HCT116 (cell line): ENCODE results near the gene CDK8. TPM values are rescaled to one million over a fixed set of nuclear protein-coding genes. Genes with fewer than 3 reads are reported as not detected.
"Not testable (repeated sequence)": the region's sequence is repeated elsewhere in the genome, so short reads cannot be mapped to it uniquely, and the experiment has no call there.

Experiments used
- ATAC-seq: fragments of 200-7000 bp; cut with Tn5 transposase; 2 replicates; pipeline ENCODE4 v1.9.1; 2020; ENCODE audit warnings: mild to moderate bottlenecking, moderate library complexity
- BruUV-seq: library from RNA; stranded (reverse); fragments of 400-500 nt; replicated peaks from 2 replicates; lab custom pipeline; 2021; lab: Mats Ljungman, UMichigan
- CTCF ChIA-PET: fragments of 300-600 bp; sonication (Branson Sonifier 250); formaldehyde crosslinking; loops from one replicate; lab custom pipeline; 2021; ENCODE audit warnings: antibody characterized with exemption; lab: Charles Lee
- POLR2A ChIA-PET: fragments of 300-600, 350-600 bp; sonication (Branson Sonifier 250); formaldehyde crosslinking; loops from one replicate; lab custom pipeline; 2021; ENCODE audit warnings: antibody characterized with exemption; lab: Charles Lee
- RAD21 ChIA-PET, 2 experiments: fragments of 300-600 bp; sonication (Branson Sonifier 250); formaldehyde crosslinking; loops; one replicate each; lab custom pipeline; 2023; ENCODE audit warnings: low total read pairs in 2 of 2; ENCODE audit not compliant: uncharacterized antibody in 2 of 2, unreplicated experiment in 2 of 2, low non-redundant PET in 1 of 2; lab: Charles Lee
- DNase-seq: peaks from one replicate; pipeline ENCODE4 v3.0.0-alpha.2; 2010; ENCODE audit warnings: low read depth, low spot score
- H2AFZ ChIP-seq: fragments of 200-600 bp; shearing (Covaris generic), sonication (generic); 2 replicates; pipeline ENCODE4 v1.6.1; 2017; ENCODE audit warnings: low read depth, mixed run types, mixed read lengths, antibody characterized with exemption, low read length; ENCODE audit not compliant: poor library complexity, severe bottlenecking
- H3K27ac ChIP-seq: 2 replicates; pipeline ENCODE4 v1.5.1; 2012; ENCODE audit warnings: low read depth, low read length
- H3K27me3 ChIP-seq: fragments of 200-600 bp; sonication (generic); 2 replicates; pipeline ENCODE4 v1.6.1; 2016; ENCODE audit warnings: mixed run types, low read length, mixed read lengths; ENCODE audit not compliant: insufficient read depth
- H3K36me3 ChIP-seq, 2 experiments: fragments of 200-500 bp in 1 of 2; fragments of 200-600 bp in 1 of 2; sonication (Bioruptor generic) in 1 of 2; sonication (generic) in 1 of 2; 2 replicates each; pipeline versions ENCODE4 v1.5.1 to v1.6.1; 2014 to 2016; ENCODE audit warnings: low read length in 2 of 2, inconsistent platforms in 1 of 2, mixed read lengths in 1 of 2, mixed run types in 1 of 2; ENCODE audit not compliant: insufficient read depth in 2 of 2, control insufficient read depth in 1 of 2
- H3K4me1 ChIP-seq, 2 experiments: fragments of 200-600 bp in 1 of 2; sonication (generic) in 1 of 2; 2 replicates each; pipeline versions ENCODE4 v1.5.1 to v1.6.1; 2012 to 2017; ENCODE audit warnings: low read length in 2 of 2, inconsistent platforms in 1 of 2, mild to moderate bottlenecking in 1 of 2, mixed read lengths in 1 of 2, mixed run types in 1 of 2, moderate library complexity in 1 of 2; ENCODE audit not compliant: insufficient read depth in 2 of 2, control insufficient read depth in 1 of 2
- H3K4me2 ChIP-seq: fragments of 200-600 bp; sonication (generic); 2 replicates; pipeline ENCODE4 v1.6.1; 2017; ENCODE audit warnings: mixed run types, low read length, mixed read lengths
- H3K4me3 ChIP-seq, 2 experiments: fragments of 200-600 bp in 1 of 2; sonication (generic) in 1 of 2; replicated peaks in 1 of 2; 2 replicates each; pipeline ENCODE4 v1.5.1; 2011 to 2016; ENCODE audit warnings: low read length in 2 of 2, control low read depth in 1 of 2, low read depth in 1 of 2, mild to moderate bottlenecking in 1 of 2, mixed read lengths in 1 of 2, mixed run types in 1 of 2
- H3K79me2 ChIP-seq: fragments of 200-600 bp; sonication (generic); 2 replicates; pipeline ENCODE4 v1.6.1; 2017; ENCODE audit warnings: mild to moderate bottlenecking, mixed run types, low read length, moderate library complexity, mixed read lengths; ENCODE audit not compliant: insufficient read depth
- H3K9ac ChIP-seq: fragments of 200-600 bp; sonication (generic); 2 replicates; pipeline ENCODE4 v1.6.1; 2016; ENCODE audit warnings: low read length, mixed read lengths
- H3K9me2 ChIP-seq: fragments of 200-600 bp; sonication (generic), shearing (Covaris generic); 2 replicates; pipeline ENCODE4 v1.6.1; 2017; ENCODE audit warnings: mixed run types, mild to moderate bottlenecking, moderate library complexity; ENCODE audit not compliant: insufficient read depth
- H3K9me3 ChIP-seq, 2 experiments: fragments of 200-500 bp in 1 of 2; fragments of 200-600 bp in 1 of 2; sonication (Bioruptor generic) in 1 of 2; sonication (generic) in 1 of 2; 2 replicates each; pipeline ENCODE4 v1.6.1; 2014 to 2017; ENCODE audit warnings: low read length in 2 of 2, mixed read lengths in 2 of 2, inconsistent platforms in 1 of 2, low read depth in 1 of 2, mild to moderate bottlenecking in 1 of 2, mixed run types in 1 of 2, moderate library complexity in 1 of 2; ENCODE audit not compliant: control insufficient read depth in 1 of 2, insufficient read depth in 1 of 2
- H4K20me1 ChIP-seq: fragments of 200-600 bp; sonication (generic), shearing (Covaris generic); 2 replicates; pipeline ENCODE4 v1.6.1; 2017; ENCODE audit warnings: mixed run types, mild to moderate bottlenecking, moderate library complexity; ENCODE audit not compliant: insufficient read depth
- ATF3 ChIP-seq: IDR thresholded peaks from 2 replicates; pipeline ENCODE4 v1.6.1; 2012
- CBX3 ChIP-seq: IDR thresholded peaks from 2 replicates; pipeline ENCODE4 v1.6.1; 2012; ENCODE audit warnings: low read depth
- EGR1 ChIP-seq: IDR thresholded peaks from 2 replicates; pipeline ENCODE4 v1.6.1; 2012; ENCODE audit warnings: low read depth
- RAD21 ChIP-seq: IDR thresholded peaks from 2 replicates; pipeline ENCODE4 v1.6.1; 2012; ENCODE audit warnings: low read depth, mild to moderate bottlenecking
- REST ChIP-seq: IDR thresholded peaks from 2 replicates; pipeline ENCODE4 v1.6.1; 2012; ENCODE audit warnings: low read depth
- SIN3A ChIP-seq: IDR thresholded peaks from 2 replicates; pipeline ENCODE4 v1.6.1; 2012; ENCODE audit warnings: low read depth
- SP1 ChIP-seq: IDR thresholded peaks from 2 replicates; pipeline ENCODE4 v1.6.1; 2012; ENCODE audit warnings: low read depth
- SRF ChIP-seq: IDR thresholded peaks from 2 replicates; pipeline ENCODE4 v1.6.1; 2012; ENCODE audit warnings: low read depth
- TCF7L2 ChIP-seq: IDR thresholded peaks from 2 replicates; pipeline ENCODE4 v1.7.0; 2011; ENCODE audit warnings: borderline replicate concordance, inconsistent platforms; ENCODE audit not compliant: insufficient read depth, insufficient read length; ENCODE audit errors: extremely low read depth
- YY1 ChIP-seq: IDR thresholded peaks from 2 replicates; pipeline ENCODE4 v1.6.1; 2011; ENCODE audit warnings: low read length, low read depth, moderate library complexity, mild to moderate bottlenecking; ENCODE audit not compliant: insufficient replicate concordance; ENCODE audit errors: extremely low read depth
- ZFX ChIP-seq: fragments of 450-650 bp; IDR thresholded peaks from 2 replicates; pipeline ENCODE4 v1.6.1; 2017
- ZNF274 ChIP-seq: fragments of 200-500 bp; sonication (Bioruptor generic); IDR thresholded peaks from 2 replicates; pipeline ENCODE4 v1.6.1; 2014; ENCODE audit warnings: mild to moderate bottlenecking, low read depth, low read length, inconsistent platforms
- intact Hi-C: fragments of 100-400 bp; cut with micrococcal nuclease; formaldehyde crosslinking; loops from 2 replicates; pipeline ENCODE4 v1.10.0; 2022
- total RNA-seq: library from RNA; stranded (reverse); gene quantifications from one replicate; pipeline ENCODE4 v1.2.1, GENCODE V29; 2021; ENCODE audit not compliant: unreplicated experiment

Gene CDK8
- total RNA-seq, 1 experiment from 2014 or later, result 23.8 TPM

- CTCF ChIA-PET, result no interaction called here
- POLR2A ChIA-PET, result no interaction called here
- H3K4me2 ChIP-seq, result no peak overlapping the region
These were observed 56.5 kb downstream of the CDK8 start for GRCh38 chr13:26310470-26310869.

GRCh38 chr13:26312019-26312418, 58.1 kb downstream of the CDK8 start:
- H3K9ac ChIP-seq, RAD21 ChIA-PET, H3K4me1 ChIP-seq, BruUV-seq, H3K27me3 ChIP-seq, H4K20me1 ChIP-seq, intact Hi-C loops, H3K4me2 ChIP-seq, H2AFZ ChIP-seq, H3K9me3 ChIP-seq, H3K4me3 ChIP-seq, DNase-seq, H3K36me3 ChIP-seq, H3K9me2 ChIP-seq, CTCF ChIA-PET, ATAC-seq, POLR2A ChIA-PET, H3K27ac ChIP-seq: not testable (repeated sequence)
- peaks cover 55% of the 10 kb centered on the region for H3K79me2 ChIP-seq

More at GRCh38 chr13:26310470-26310869, 56.5 kb downstream of the CDK8 start:
- RAD21 ChIA-PET, result no interaction called here
- no peaks in the 10 kb centered on the region for H3K9me3 ChIP-seq
- H2AFZ ChIP-seq, result no peak overlapping the region
- DNase-seq, result no peak
- no TSS peak for BruUV-seq
- no peaks in the 10 kb centered on the region for H3K36me3 ChIP-seq
- H3K4me1 ChIP-seq, result no peaks in the 10 kb centered on the region
- intact Hi-C loops, result no loop called here
- no peaks in the 10 kb centered on the region for H3K9me2 ChIP-seq
- H3K79me2 ChIP-seq, result peaks cover 65% of the 10 kb centered on the region
- no peaks in the 10 kb centered on the region; the same call in 1 of the 2 replicates for H4K20me1 ChIP-seq
- no peak overlapping the region for H3K9ac ChIP-seq
- H3K27ac ChIP-seq, result no peak overlapping the region
- no peak overlapping the region for H3K4me3 ChIP-seq
- H3K27me3 ChIP-seq, result no peaks in the 10 kb centered on the region
- TF ChIP-seq TCF7L2 (no peak), SIN3A (no peak), ATF3 (no peak), YY1 (no peak), ZNF274 (no peak), RAD21 (no peak), EGR1 (no peak), ZFX (no peak), SRF (no peak), SP1 (no peak), CBX3 (no peak), REST (no peak)
- ATAC-seq, result no peak

- H3K9me2 ChIP-seq, H3K4me1 ChIP-seq, CTCF ChIA-PET, H4K20me1 ChIP-seq, H3K36me3 ChIP-seq, H3K4me3 ChIP-seq, H3K9me3 ChIP-seq, RAD21 ChIA-PET, H3K27me3 ChIP-seq, POLR2A ChIA-PET, intact Hi-C loops, BruUV-seq, H2AFZ ChIP-seq, H3K9ac ChIP-seq, ATAC-seq, H3K4me2 ChIP-seq, H3K27ac ChIP-seq, DNase-seq: not testable (repeated sequence)
- peaks cover 36% of the 10 kb centered on the region for H3K79me2 ChIP-seq
These were observed 62.2 kb downstream of the CDK8 start for GRCh38 chr13:26316095-26316494.
